HG03432 (cell line): ENCODE measurements around the gene FBXL14.

ENCODE experiments used
- ATAC-seq: cut with Tn5 transposase; IDR thresholded peaks from one replicate; pipeline ENCODE4 v1.9.1; 2021; ENCODE audit warnings: mild to moderate bottlenecking, moderate library complexity; ENCODE audit not compliant: unreplicated experiment

FBXL14 gene

DNA sequence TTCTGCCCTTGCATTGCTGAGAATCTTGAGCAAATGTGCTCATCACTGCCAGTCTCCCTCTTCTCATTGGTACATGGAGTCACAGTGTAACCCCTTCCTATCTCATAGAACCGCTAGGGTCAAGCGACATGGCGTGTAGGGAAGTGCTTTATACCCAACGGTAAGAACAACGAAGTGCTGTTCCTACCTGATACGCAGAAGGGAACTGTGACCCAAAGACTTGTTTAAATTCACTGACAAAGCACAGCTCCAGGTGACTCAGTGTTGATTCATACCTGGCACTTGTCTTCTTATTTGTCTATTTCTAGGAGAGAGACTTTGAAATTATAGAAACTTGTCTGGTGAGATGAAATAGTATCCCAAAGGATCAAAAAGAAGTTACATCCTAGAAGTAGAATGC, 53.7 kb downstream of the FBXL14 start:
- no peak for ATAC-seq

DNA sequence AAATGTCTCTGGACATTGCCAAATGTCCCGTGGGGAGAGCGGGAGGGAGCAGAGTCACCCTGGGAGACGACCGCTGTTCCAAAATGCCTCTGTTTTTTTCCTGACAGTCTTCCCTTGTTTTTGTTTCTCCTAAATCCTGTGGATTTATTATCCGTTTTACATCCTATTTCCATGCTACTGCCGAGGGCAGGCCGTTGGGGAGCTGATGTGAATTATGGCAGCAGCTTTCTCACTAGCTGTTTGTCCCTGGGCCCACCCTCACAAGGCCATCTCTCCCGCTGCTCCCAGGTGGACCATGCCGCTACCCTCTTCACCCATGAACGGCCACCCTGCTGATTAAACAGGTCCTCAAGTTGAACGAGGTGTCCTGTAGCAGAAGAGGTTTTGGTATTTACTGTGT, 55.2 kb downstream of the FBXL14 start:
- ATAC-seq = no peak

DNA sequence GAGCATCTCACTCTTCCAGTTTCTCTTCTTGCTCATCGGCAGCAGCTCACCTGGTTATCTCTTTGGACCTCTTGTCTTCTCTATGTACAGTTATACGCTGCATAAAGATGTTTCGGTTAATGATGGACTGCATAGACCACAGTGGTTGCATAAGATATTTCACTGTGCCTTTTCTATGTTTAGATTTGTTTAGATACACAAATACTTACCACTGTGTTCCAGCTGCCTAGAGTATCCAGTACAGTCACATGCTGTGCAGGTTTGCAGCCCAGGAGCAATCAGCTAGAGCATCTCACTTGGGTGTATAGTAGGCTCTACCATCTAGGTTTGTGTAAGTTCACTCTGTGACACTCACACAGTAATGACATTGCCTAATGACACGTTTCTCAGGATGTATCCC, 57.6 kb downstream of the FBXL14 start:
- ATAC-seq = no peak

DNA sequence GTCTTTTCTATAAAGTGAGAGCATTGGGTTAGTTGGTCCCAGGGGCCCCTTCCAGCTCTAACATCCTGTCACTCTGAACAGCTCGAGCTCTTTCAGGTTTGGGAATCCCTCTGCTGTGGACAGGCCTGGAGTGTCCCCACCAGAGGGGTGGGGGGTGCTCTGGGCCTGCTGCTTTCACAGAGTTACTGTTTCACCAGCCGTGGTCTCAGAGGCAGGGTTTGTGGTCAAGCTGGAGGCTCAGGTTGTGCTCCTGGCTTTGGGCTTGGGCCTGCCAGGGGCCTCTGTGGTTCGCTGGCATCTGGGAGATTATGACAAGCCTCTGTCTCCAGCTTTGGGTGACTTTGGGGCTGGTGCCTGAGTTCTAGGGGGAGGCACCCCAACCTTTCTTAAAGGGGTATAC, 59.6 kb downstream of the FBXL14 start:
- peak; percentile 29 for ATAC-seq

DNA sequence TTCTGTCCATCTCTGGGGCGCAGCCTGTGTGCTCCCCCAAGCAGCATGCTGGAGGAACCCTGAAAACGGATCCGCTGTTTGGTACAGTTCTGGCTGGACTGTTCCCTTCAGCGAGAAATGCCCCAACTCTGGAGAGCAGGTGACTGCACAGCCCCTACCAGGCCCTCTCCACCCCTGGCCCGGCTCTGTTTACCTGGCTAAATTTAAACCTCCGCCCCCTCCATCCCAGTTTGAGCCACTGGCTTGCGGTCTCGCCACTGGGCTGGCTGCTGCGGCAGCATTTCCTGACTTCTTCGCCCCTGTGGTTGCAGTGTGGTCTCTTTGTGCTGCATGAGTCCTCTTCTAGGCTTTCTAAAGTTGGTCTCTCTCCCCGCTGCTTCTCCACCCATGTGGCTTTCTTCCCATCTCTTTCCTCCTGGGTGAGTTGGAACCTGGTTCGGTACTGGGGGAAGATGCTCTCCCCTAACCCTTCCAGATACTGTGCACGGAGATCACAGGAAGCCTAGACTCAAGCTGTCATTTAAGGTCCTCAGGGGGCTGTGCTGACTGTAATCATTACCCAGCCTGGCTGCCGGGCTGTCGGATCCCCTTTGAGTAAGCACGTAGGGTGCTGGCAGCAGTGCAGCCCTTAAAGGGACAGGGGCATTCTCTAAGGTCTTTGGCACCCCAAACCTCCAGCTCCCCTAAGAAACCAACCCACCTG, 60.6 kb downstream of the FBXL14 start:
- peak; percentile 46 for ATAC-seq

DNA sequence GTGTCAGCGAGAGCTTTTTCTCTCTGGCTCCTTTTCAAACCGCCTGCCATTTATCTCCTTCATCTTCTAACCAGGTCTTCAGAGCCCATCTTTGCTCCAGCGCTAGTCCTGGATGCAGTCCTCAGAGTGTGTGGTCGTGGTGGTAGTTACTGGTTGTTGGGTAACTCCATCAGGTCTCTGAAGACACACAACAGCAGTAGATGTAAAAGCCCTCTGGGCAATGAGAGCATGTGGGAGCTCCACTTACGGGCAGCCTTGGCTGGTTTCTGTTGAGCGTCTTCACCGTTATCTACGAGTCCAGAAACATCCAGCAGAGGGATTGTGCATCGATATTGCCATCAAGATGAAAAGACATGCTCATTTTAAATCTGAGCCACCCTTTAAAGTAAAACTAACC, 61.2 kb downstream of the FBXL14 start:
- ATAC-seq = peak; percentile 10

DNA sequence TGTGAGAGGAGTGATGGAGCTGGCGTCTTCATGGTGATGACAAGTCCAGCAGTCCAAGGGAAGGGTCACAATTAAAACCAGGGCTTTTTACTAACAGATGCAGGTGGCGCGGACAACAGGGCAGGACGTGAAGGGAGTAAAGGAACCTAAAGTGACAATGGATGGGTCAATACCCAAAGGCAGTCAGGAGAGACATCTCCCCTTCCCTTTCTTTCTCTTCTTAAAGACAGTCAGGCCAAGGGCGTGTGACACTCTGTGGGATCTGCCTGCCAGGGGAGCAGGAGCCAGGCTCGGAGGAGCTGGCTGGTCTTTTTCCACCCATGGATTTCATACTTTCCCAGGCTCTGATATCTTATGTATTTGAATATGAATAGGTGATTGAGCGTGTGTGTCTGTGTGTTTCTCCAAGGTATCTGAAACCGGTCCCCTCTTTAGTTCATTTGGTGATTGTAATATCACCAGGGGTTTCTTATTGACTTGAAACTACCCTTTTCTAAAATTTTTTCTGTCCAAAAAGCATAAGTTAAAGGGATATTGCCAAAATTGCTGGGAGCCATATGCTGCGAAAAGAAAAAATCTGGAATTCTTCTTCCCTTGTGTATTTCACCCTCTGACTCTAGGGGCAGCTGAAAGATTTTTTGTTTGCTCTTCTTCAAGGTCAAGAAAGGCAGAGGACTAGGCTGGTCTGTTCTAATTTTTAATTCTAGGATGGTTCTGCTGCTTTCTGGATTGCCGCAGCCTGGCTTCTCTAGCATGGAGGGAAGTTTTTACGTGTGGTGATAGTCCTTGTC, 61.8 kb downstream of the FBXL14 start:
- no peak for ATAC-seq

DNA sequence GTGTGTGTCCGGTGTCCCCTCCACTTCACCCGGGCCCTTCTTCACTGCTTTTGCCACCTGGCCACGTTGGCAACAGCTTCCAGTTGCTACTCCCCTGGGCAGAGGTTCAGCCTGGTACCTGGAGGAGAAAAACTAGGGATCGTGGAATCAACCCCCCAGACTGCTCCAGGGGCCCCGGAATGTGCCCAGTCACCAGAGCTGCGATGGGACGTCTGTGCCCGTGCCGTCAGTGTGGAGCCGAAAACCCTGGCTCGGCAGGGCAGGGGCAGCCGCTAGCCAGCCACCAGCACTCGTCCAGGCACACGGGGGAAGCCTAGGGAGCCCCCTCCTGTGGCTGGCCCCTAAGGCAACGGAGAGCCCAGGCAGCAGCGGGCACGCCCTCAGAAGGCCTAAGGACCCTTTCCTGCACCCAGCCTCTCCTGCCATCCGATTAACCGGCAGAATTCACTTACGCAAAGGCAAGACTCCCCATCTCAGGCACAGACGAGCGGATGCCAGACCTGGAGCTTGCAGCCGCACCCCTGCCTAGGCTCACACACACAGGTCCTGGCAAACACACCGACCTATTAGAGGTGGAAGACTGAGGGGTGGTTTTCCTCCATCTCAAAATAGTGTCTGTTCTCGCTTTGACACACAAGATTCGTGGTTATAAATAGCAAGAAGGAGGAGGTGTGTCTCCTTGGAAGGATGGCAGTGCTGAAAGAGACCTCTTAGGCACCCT, 62.6 kb downstream of the FBXL14 start:
- ATAC-seq = no peak

DNA sequence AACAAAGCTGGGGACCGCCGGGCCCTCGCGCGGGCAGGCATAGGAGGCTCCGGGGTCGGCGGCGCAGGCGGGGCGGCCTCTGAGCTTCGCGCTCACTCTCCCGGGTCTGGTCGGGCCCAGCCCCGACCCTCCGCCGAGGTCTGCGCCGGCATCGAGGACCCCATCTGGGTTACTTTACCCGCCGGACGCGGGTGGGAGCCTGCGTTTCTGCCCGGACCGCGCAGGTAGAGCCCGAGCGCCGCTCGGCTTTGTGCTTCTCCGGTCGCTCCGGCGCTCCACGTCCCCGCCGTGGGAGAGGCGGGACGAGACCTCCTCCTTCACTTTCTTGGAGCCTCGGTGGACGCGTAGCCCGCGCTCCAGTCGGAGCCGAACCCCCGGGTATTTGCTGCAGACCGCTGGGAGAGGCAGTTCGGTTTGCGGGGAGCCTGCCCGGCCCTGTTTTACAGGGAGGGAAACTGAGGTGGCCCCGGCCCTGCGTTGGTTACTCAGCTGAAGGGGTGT, 63.2 kb downstream of the FBXL14 start:
- no peak for ATAC-seq

DNA sequence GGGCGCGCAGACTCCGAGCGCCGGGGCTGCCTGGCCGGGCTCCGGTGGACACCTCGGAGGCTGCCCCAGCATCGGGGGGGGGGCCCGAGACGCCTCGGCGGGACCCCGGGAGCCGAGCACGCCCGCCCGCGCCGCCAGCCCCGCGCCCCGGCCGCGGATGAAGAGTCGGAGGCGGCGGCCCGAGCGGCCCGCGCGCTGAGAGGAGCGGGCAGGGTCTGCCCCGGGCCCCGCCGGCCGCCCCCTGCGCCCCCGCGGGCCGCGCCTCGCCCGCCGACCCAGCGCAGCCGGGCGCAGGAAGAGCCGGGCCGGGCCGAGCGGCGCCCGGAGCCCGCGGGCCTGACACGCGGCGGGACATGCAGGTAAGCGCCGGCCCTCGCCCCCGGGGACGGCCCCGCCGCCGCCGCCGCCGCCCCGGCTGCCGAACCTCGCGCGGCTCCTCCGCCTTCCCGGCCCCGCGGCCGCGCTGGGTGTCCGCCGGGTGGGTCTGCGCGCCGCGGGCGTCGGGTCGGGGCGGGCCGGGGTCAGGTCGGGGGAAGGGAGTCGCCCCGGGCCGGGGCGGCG, 63.7 kb downstream of the FBXL14 start:
- ATAC-seq = no peak

DNA sequence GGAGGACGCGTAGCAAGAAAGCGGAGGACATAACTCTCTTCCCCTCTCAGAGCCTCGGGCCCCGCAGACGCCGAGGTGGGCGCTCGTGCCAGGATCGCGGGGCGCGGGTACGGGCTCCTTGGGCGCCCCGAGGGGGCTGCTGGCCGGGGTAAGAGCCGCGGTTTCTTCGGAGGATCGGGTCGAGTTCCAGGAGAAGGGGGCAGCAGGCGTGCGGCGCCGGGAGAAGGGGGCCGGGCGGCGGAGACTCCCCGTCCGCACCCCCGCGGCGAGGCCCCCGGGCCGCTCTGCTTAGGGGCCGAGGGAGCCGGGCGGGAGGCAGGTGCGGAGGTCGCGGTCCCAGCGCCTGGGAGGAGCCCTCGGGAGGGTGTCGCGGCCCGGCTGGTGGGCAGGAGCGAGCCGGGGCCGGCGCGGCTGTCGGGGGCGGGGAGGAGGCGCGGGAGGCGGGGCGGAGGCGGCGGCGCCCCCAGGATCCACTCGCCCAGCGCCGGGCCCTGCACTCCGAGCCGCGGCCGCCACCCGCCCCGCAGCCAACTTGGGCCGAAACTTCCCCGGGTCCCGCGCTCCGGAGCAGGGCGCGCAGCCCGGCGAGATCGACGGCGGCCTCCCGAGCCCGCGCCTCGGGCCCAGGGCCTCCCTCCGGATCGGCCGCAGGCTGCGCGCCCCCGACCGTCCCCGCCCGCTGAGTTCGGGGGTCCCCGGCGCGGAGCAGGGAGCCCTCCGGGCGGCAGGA, 64.4 kb downstream of the FBXL14 start:
- no peak for ATAC-seq

DNA sequence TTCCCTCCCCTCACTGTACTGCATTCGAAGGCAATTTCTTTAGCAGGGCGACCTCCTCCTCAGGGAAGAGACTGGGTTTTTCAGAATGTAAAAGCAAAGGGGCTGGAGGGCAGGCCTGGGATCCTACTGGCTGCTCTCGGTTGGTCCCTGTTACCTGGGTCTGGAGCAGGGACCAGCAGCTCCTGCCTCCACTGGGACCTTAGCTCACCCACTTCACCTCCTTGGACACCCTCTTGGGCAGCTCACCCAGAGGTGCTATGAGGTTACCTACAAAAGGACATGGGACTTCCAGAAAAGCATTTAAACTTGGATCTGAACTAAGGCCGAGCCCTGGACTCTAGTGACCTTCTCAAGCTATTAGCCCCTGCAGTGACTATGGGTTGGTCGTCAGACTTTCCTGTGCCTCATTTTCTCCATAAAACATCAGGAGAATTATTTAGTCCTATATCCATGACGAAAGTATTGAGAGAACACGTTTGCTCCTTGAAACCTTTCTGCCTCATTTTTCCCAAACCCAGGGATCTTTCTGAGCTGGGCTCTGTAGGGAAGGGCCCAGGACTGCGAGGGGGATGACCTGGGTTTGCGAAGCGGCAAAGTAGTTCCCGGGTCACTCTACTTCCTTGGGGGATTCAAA, 65.0 kb downstream of the FBXL14 start:
- ATAC-seq = no peak

DNA sequence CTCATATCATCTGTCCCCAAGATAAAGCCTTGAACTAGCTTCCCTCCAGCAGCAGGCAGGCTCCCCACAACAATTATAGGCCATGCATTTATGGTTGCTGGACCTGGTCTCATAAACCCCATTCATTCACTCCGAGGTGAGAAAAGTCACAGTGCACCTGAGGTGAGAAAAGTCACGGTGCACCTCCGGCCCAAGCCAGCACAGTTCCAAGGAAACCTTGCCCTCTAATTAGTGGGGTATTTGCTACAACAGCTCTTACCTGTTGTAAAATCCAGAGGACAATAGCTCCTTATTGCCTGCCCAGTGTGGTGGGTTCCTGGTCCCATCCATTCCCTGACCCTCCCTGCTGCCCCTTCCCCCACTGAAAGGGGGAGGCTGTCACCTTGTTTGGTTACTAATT, 65.6 kb downstream of the FBXL14 start:
- ATAC-seq = no peak

DNA sequence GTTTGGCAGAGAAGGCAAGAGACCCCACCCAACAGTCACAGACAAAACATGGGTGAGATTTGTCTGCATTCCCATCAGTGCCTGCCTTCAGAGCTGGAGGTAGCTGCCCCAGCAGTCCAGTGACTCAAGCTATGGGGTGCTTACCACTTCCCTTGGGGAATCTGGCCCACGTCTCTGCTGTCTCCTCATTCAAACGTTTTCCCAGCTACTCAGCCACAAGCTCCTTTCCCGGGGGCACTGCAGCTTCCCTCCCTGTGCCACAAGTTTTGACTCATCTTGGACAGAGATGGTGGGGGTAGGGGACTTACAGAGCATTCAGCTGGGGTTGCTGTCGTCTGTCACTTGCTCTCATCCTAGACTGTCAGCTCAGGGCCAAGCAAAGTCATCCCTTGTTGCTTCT, 66.6 kb downstream of the FBXL14 start:
- no peak for ATAC-seq

DNA sequence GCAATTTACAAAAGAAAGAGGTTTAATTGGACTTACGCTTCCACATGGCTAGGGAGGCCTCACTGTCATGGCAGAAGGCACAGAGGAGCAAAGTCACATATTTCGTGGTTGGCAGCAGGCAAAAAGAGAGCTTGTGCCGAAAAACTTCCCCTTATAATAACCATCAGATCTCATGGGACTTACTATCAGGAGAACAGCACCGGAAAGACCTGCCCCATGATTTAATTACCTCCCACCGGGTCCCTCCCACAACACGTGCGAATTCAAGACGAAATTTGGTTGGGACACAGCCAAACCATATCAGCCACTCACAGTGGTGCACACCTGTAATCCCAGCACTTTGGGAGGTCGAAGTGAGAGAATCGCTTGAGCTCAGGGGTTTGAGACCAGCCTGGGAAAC, 68.5 kb downstream of the FBXL14 start:
- ATAC-seq = no peak

DNA sequence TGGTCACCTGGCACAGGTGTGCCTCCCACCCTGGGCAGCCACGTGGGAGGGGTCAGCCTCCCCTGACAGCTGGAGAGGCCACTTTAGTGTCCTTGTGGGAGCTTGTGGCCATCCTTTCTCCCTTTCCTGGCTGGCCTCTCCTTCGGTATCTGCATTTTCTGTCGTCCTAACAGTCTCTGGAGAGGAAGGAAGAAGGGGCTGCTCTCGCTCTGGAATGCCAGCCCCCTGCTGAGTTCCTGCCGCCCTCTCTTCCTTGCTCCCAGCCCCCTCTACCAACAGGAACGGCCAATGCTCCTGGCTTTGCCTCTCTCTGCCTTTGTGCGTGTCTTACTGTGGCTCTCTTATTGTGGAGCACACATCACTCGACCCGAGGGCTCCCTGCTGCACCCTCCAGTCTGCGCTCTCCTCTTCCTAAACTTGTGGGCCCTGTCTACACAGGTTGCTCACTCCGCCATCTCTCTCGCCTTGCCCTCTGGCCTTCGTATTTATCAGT, 70.8 kb downstream of the FBXL14 start:
- no peak for ATAC-seq

DNA sequence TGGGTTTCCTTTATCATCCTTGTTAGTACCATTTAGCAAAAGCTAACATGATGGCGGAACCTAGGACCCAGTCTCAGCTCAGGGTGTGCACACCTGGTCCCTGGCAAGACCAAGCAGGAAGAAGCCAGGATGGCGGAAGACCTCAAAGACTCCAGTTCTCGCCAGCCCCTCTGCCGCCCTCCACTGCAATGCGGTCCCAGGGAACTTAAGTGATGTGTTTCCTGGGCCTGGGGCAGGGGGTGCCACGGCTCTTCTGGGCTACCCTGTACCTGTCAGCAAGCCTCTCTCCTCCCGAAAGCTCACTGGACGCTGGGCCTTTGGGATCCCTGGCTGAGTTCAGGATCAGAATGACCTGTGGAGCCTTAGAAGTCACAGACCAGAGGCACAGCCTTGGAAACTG, 71.3 kb downstream of the FBXL14 start:
- no peak for ATAC-seq

DNA sequence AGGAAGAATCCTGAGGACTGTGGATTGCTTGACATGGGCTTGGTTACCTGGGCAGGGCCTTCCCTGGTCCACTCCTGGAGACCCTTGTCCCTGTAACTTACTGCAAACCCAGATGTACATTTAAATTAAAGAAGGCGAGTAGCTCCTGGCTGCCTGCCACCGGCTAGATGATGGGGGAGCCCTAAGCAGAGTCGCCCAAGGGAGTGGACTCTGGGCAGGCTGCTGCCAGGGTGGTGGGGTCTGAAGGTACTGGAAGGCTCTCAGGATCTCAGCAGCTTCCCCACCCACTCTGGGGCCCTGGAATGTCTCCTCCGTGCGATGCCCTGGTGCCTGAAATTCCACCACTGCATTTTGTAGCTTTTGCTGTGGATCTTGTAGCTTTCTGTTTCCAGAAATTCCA, 74.7 kb downstream of the FBXL14 start:
- no peak for ATAC-seq

DNA sequence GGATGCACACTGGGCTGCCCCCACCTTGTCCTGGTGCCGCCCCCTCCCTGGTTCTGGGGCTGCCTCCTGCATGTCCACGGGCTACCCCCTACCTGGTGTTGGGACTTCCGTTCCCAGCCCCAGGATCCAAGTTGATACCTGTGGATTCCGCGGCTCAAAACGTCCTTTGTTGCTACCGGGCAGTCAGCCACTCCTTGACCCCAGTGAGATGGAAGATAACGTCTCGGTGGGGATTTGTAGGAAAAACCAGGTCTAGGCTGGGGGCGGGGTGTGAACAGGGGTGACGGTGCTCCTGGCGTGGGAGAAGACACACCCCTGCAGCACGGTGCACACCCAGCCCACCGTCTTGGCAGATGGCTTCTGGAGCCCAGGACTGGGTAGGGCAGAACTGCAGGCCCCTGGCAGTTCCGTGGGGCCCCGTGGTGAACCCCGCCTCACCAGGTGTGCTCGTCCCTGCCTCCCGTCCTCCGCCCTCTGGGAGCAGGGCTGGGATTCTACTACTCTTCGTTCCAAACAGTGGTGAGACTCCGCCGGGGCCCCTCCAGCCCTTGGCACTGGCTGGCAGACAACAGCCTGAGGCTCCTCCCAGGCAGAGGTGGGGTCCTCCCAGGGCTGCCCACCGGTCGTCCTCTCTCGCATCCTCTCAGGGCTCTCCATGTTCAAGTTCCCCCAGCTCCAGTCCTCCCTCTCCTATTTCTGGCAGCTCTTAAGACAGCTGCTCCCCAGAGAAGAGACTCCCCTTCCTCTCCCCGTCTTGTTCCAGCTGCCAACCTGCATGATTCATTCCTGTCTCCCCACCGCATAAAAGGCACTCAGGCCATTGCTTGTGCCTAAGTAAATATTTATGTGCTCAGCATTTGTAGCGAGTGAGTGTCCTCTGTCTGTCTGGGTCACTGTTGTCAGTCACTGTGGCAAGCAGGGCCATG, 75.5 kb downstream of the FBXL14 start:
- no peak for ATAC-seq
